Naive thymus-derived CD4-positive, alpha-beta T cell (primary cell): ENCODE results near the gene LRMDA. TPM values are rescaled to one million over a fixed set of nuclear protein-coding genes. Genes with fewer than 3 reads are reported as not detected.

Experiments
- ATAC-seq: fragments of 150-1000 bp; cut with Tn5 transposase; 2 replicates; pipeline ENCODE4 v1.10.0; 2021; ENCODE audit warnings: mild to moderate bottlenecking, moderate library complexity
- CTCF ChIA-PET: fragments of 350-600 bp; sonication (Branson Sonifier 250); formaldehyde crosslinking; loops from one replicate; lab custom pipeline; 2021; ENCODE audit warnings: antibody characterized with exemption; lab: Charles Lee
- POLR2A ChIA-PET: fragments of 350-600 bp; sonication (Branson Sonifier 250); formaldehyde crosslinking; loops from one replicate; lab custom pipeline; 2021; ENCODE audit warnings: antibody characterized with exemption, inconsistent platforms; lab: Charles Lee
- DNase-seq, 9 donors: peaks; one replicate each; pipeline versions ENCODE4 v3.0.0 to v3.0.0-alpha.2; 2020 to 2022; ENCODE audit warnings: mixed read lengths in 1 of 9
- H3K27ac ChIP-seq: one replicate; pipeline ENCODE4 v1.7.0; 2013; ENCODE audit warnings: mild to moderate bottlenecking, low read depth, low read length, moderate library complexity
- H3K27me3 ChIP-seq, 2 donors: one replicate each; pipeline ENCODE4 v1.7.0; 2013; ENCODE audit warnings: low read length in 2 of 2, mild to moderate bottlenecking in 2 of 2, moderate library complexity in 2 of 2; ENCODE audit not compliant: control insufficient read depth in 2 of 2, insufficient read depth in 2 of 2
- H3K36me3 ChIP-seq, 3 experiments: 1 replicate in 2 of 3; 2 replicates in 1 of 3; pipeline ENCODE4 v1.7.0; 2013; ENCODE audit warnings: low read length in 3 of 3, mild to moderate bottlenecking in 3 of 3, moderate library complexity in 1 of 3; ENCODE audit not compliant: insufficient read depth in 3 of 3, control insufficient read depth in 2 of 3
- H3K4me1 ChIP-seq, 2 donors: one replicate each; pipeline ENCODE4 v1.7.0; 2013; ENCODE audit warnings: low read length in 2 of 2, mild to moderate bottlenecking in 2 of 2, moderate library complexity in 1 of 2; ENCODE audit not compliant: control insufficient read depth in 2 of 2, insufficient read depth in 2 of 2
- H3K4me3 ChIP-seq: 2 replicates; pipeline ENCODE4 v1.7.0; 2013; ENCODE audit warnings: mild to moderate bottlenecking, low read length
- H3K9me3 ChIP-seq, 3 experiments: 1 replicate in 2 of 3; 2 replicates in 1 of 3; pipeline ENCODE4 v1.7.0; 2013; ENCODE audit warnings: low read length in 3 of 3; ENCODE audit not compliant: control insufficient read depth in 2 of 3
- H3K27ac Mint-ChIP-seq, 9 donors: one replicate each; pipeline ENCODE4 v1.8.0; 2020 to 2022; ENCODE audit warnings: mixed read lengths in 9 of 9, mild to moderate bottlenecking in 8 of 9, moderate library complexity in 5 of 9, inconsistent platforms in 2 of 9
- H3K27me3 Mint-ChIP-seq, 5 donors: one replicate each; pipeline ENCODE4 v1.8.0; 2021 to 2022; ENCODE audit warnings: mixed read lengths in 5 of 5, mild to moderate bottlenecking in 1 of 5
- H3K36me3 Mint-ChIP-seq, 5 donors: one replicate each; pipeline ENCODE4 v1.8.0; 2020 to 2022; ENCODE audit warnings: mixed read lengths in 5 of 5, mild to moderate bottlenecking in 3 of 5, inconsistent platforms in 1 of 5
- H3K4me1 Mint-ChIP-seq, 7 donors: one replicate each; pipeline ENCODE4 v1.8.0; 2020 to 2022; ENCODE audit warnings: mixed read lengths in 7 of 7, mild to moderate bottlenecking in 3 of 7, inconsistent platforms in 1 of 7
- H3K4me3 Mint-ChIP-seq, 10 donors: one replicate each; pipeline ENCODE4 v1.8.0; 2020 to 2022; ENCODE audit warnings: mild to moderate bottlenecking in 10 of 10, mixed read lengths in 10 of 10, moderate library complexity in 6 of 10, inconsistent platforms in 2 of 10
- H3K9me3 Mint-ChIP-seq, 11 donors: one replicate each; pipeline ENCODE4 v1.8.0; 2020 to 2022; ENCODE audit warnings: mixed read lengths in 11 of 11, mild to moderate bottlenecking in 4 of 11, inconsistent platforms in 1 of 11, moderate library complexity in 1 of 11
- intact Hi-C, 2 donors: fragments of 100-400 bp; cut with micrococcal nuclease; formaldehyde crosslinking; loops; one replicate each; pipeline ENCODE4 v1.15.1; 2023
- polyA plus RNA-seq, 2 donors: library from polyadenylated mRNA; unstranded; fragments of 300-500 nt; fragmentation: Illumina TruSeq; gene quantifications; one replicate each; pipeline ENCODE4 v1.2.3, GENCODE V29; 2021
- total RNA-seq, 6 experiments: library from RNA in 5 of 6; stranded (reverse) in 5 of 6; gene quantifications; 1 replicate in 5 of 6; 2 replicates in 1 of 6; pipeline ENCODE4 v1.2.3 and lab custom pipeline; 2021 to 2026

Gene LRMDA
- total and polyA plus RNA-seq, 7 experiments from 2014 or later, result 0.57 to 14.9 (median 3.0) TPM; not detected in 4

- H3K9me3 ChIP-seq, result no peaks in the 10 kb centered on the region
- intact Hi-C loops, result no loop called here
- CTCF ChIA-PET, result no interaction called here
Observed at GRCh38 chr10:75658915-75659314, 227.5 kb downstream of the LRMDA start.

DNA sequence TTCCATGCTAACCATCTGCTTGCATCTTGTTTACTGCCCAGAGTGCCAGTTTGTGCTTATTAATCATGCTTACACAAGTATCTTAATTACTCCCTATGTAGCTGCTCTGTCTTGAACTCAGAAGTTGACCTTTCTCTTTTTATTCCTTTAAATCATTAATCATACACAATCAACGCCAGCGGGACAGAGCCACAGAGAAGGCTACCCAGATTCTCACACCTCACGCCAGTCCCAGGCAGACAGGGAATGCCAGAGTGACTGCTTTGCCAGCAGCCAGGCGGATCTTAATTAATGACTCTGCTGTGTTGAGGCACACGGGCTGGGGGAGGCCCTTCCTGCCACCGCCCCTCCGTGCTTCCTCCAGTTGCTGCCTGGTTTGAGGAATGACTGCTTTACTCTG lies 229.4 kb downstream of the LRMDA start:
- H3K36me3 Mint-ChIP-seq, result no peaks in the 10 kb centered on the region
- intact Hi-C loops, result no loop called here
- no peak overlapping the region for H3K27ac ChIP-seq
- H3K36me3 ChIP-seq, result no peaks in the 10 kb centered on the region
- ChIA-PET POLR2A (no interaction called here), CTCF (no interaction called here)
- no peaks in the 10 kb centered on the region for H3K27me3 ChIP-seq
- no peaks in the 10 kb centered on the region for H3K4me1 ChIP-seq
- peaks cover 0 to 4% (median 0%) of the 10 kb centered on the region in 11 donors for H3K9me3 Mint-ChIP-seq
- ATAC-seq (no peak), DNase-seq (no peak)
- H3K27ac Mint-ChIP-seq, result no peak overlapping the region
- H3K27me3 Mint-ChIP-seq, result peaks cover 5 to 34% (median 21%) of the 10 kb centered on the region in 5 donors
- no peak overlapping the region for H3K4me3 ChIP-seq
- no peak overlapping the region for H3K4me3 Mint-ChIP-seq
- H3K4me1 Mint-ChIP-seq, result no peaks in the 10 kb centered on the region
- no peaks in the 10 kb centered on the region for H3K9me3 ChIP-seq

More at GRCh38 chr10:75658915-75659314, 227.5 kb downstream of the LRMDA start:
- no peaks in the 10 kb centered on the region for H3K4me1 Mint-ChIP-seq
- ATAC-seq, result no peak
- no peak for DNase-seq
- H3K36me3 ChIP-seq, result no peaks in the 10 kb centered on the region
- H3K4me3 ChIP-seq, result no peak overlapping the region
- H3K27ac ChIP-seq, result no peak overlapping the region
- peaks cover 2 to 32% (median 23%) of the 10 kb centered on the region in 5 donors for H3K27me3 Mint-ChIP-seq
- no peak overlapping the region for H3K4me3 Mint-ChIP-seq
- POLR2A ChIA-PET, result no interaction called here
- H3K27ac Mint-ChIP-seq, result no peak overlapping the region
- no peaks in the 10 kb centered on the region for H3K27me3 ChIP-seq
- peaks cover 0 to 4% (median 0%) of the 10 kb centered on the region in 11 donors for H3K9me3 Mint-ChIP-seq
- H3K4me1 ChIP-seq, result no peaks in the 10 kb centered on the region
- H3K36me3 Mint-ChIP-seq, result no peaks in the 10 kb centered on the region

GRCh38 chr10:75662715-75663114 lies 231.3 kb downstream of the LRMDA start:
- Histone ChIP-seq H3K9me3 (no peaks in the 10 kb centered on the region), H3K27ac (no peak overlapping the region), H3K27me3 (no peaks in the 10 kb centered on the region), H3K4me3 (no peak overlapping the region), H3K36me3 (no peaks in the 10 kb centered on the region), H3K4me1 (no peaks in the 10 kb centered on the region)
- intact Hi-C loops, result no loop called here
- Mint-ChIP-seq H3K36me3 (no peaks in the 10 kb centered on the region), H3K9me3 (no peaks in the 10 kb centered on the region), H3K27ac (no peak overlapping the region), H3K27me3 (peaks cover 4 to 31% (median 8%) of the 10 kb centered on the region in 5 donors), H3K4me1 (no peaks in the 10 kb centered on the region), H3K4me3 (no peak overlapping the region)
- ATAC-seq (no peak), DNase-seq (no peak)
- POLR2A ChIA-PET, result no interaction called here
- CTCF ChIA-PET, result no interaction called here

DNA sequence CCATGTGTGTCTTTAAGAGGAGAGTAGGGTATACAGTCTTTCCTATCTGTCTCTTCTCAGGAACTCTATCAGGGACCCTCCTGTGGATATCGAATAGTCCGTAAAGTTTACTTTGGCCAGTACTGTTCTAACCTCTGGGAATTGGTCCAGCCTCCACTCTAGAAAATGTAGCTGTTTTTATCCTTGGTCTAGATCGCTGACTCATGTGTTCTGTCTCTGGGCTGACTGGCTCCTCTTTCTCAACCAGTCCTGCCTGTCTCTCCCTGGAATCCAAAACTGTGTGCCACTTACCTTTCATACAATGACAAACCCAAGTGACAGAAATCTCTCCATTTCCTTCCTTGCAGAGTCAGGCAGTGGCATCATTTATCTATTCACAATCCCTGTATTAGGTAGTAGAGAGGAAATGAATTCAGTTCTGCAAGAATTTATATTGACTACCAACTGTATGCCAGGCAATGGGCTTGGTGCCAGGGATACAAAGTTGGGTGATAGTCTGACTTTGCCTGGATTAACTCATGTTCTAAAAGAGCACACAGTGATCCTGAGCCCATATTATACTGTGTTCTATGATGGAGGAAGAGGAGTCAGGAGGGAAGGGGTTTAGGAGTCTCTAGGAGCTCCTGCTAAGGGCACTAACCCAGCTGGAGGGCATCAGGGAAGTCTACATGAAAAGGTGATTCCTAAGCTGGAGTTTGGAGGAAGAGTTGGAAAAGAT lies 232.7 kb downstream of the LRMDA start:
- DNase-seq (no peak), ATAC-seq (no peak)
- ChIA-PET CTCF (no interaction called here), POLR2A (no interaction called here)
- Histone ChIP-seq H3K4me3 (no peak overlapping the region), H3K36me3 (no peaks in the 10 kb centered on the region), H3K4me1 (no peaks in the 10 kb centered on the region), H3K9me3 (no peaks in the 10 kb centered on the region), H3K27ac (no peak overlapping the region), H3K27me3 (no peaks in the 10 kb centered on the region)
- peaks cover 3 to 26% (median 7%) of the 10 kb centered on the region in 5 donors for H3K27me3 Mint-ChIP-seq
- no peak overlapping the region for H3K27ac Mint-ChIP-seq
- no peaks in the 10 kb centered on the region for H3K9me3 Mint-ChIP-seq
- intact Hi-C loops, result no loop called here
- H3K4me3 Mint-ChIP-seq, result no peak overlapping the region
- no peaks in the 10 kb centered on the region for H3K36me3 Mint-ChIP-seq
- H3K4me1 Mint-ChIP-seq, result no peaks in the 10 kb centered on the region

- ATAC-seq, result no peak
- no peaks in the 10 kb centered on the region for H3K9me3 ChIP-seq
- no peaks in the 10 kb centered on the region for H3K36me3 ChIP-seq
- H3K4me1 Mint-ChIP-seq, result no peaks in the 10 kb centered on the region
- H3K36me3 Mint-ChIP-seq, result no peaks in the 10 kb centered on the region
- H3K27me3 Mint-ChIP-seq, result peaks cover 0 to 23% (median 4%) of the 10 kb centered on the region in 5 donors
- no peaks in the 10 kb centered on the region for H3K4me1 ChIP-seq
- H3K27me3 ChIP-seq, result no peaks in the 10 kb centered on the region
- DNase-seq, result no peak
- ChIA-PET POLR2A (no interaction called here), CTCF (interaction anchor here (0.6 kb wide), 1 partner anchor 638 kb away, joined by 5 read pairs; no protein-coding TSS in a partner anchor)
- no peak overlapping the region for H3K27ac Mint-ChIP-seq
- no peaks in the 10 kb centered on the region for H3K9me3 Mint-ChIP-seq
- intact Hi-C loops, result no loop called here
- H3K27ac ChIP-seq, result no peak overlapping the region
- no peak overlapping the region for H3K4me3 Mint-ChIP-seq
- H3K4me3 ChIP-seq, result no peak overlapping the region
Observed at GRCh38 chr10:75664968-75665367, 233.5 kb downstream of the LRMDA start.

DNA sequence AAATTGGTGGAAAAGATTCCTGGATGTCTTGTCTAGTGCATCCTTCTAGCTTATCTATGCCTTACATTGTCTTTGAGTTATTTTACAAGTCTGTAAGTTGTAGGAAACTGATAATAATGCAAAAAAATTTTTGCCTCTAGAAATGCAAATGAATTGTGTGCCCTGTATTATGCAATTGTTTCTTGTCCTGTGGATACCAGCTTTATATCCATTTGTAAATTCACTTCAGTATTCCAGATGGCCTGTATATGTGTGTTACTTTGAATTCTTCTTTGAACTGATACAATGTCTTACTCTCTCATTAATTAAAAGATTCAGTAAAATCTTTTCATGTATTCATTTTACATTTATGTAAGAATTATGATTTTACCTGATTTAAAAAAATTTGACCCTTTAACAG lies 234.3 kb downstream of the LRMDA start:
- peaks cover 0 to 23% (median 4%) of the 10 kb centered on the region in 5 donors for H3K27me3 Mint-ChIP-seq

GRCh38 chr10:75672111-75672671 lies 240.8 kb downstream of the LRMDA start:
- ATAC-seq (no peak), DNase-seq (no peak)
- H3K27ac ChIP-seq, result no peak overlapping the region
- CTCF ChIA-PET, result no interaction called here
- Mint-ChIP-seq H3K4me3 (no peak overlapping the region), H3K27ac (no peak overlapping the region), H3K36me3 (no peaks in the 10 kb centered on the region), H3K4me1 (no peaks in the 10 kb centered on the region), H3K9me3 (peaks cover 0 to 4% (median 0%) of the 10 kb centered on the region in 11 donors), H3K27me3 (peaks cover 4 to 25% (median 21%) of the 10 kb centered on the region in 5 donors)
- no peaks in the 10 kb centered on the region for H3K36me3 ChIP-seq
- no peak overlapping the region for H3K4me3 ChIP-seq
- intact Hi-C loops, result no loop called here
- no peaks in the 10 kb centered on the region for H3K4me1 ChIP-seq
- POLR2A ChIA-PET, result no interaction called here
- H3K9me3 ChIP-seq, result no peaks in the 10 kb centered on the region
- peaks cover 0 to 1% of the 10 kb centered on the region in 2 donors for H3K27me3 ChIP-seq

More for the DNA sequence above, 234.3 kb downstream of the LRMDA start:
- Mint-ChIP-seq H3K27ac (no peak overlapping the region), H3K4me1 (no peaks in the 10 kb centered on the region), H3K9me3 (no peaks in the 10 kb centered on the region), H3K4me3 (no peak overlapping the region), H3K36me3 (no peaks in the 10 kb centered on the region)
- DNase-seq (no peak), ATAC-seq (no peak)
- Histone ChIP-seq H3K4me1 (no peaks in the 10 kb centered on the region), H3K4me3 (no peak overlapping the region), H3K9me3 (no peaks in the 10 kb centered on the region), H3K36me3 (no peaks in the 10 kb centered on the region), H3K27ac (no peak overlapping the region), H3K27me3 (no peaks in the 10 kb centered on the region)
- intact Hi-C loops, result no loop called here
- ChIA-PET POLR2A (no interaction called here), CTCF (no interaction called here)
